Adrenal gland (tissue), 5 donors: ENCODE results near the gene COCH.

Experiments
- CTCF ChIP-seq, 6 experiments: fragments of 450-650 bp in 4 of 6; fragments of 200-600 bp in 2 of 6; sonication (generic) in 1 of 6; IDR thresholded peaks; 1 replicate in 5 of 6; 2 replicates in 1 of 6; pipeline versions ENCODE4 v1.5.1 to v1.8.0; 2016 to 2021; ENCODE audit warnings: antibody characterized with exemption in 6 of 6, mild to moderate bottlenecking in 2 of 6, moderate library complexity in 1 of 6
- POLR2A ChIP-seq, 2 donors: fragments of 450-650 bp; IDR thresholded peaks; one replicate each; pipeline ENCODE4 v1.6.1; 2017; ENCODE audit warnings: antibody characterized with exemption in 2 of 2, mild to moderate bottlenecking in 2 of 2, moderate library complexity in 1 of 2
- donor health status: DM: no; HTN: no; CAD: no.

- TF ChIP-seq CTCF (IDR thresholded peaks at IDR 0.05) (no peak), POLR2A (IDR thresholded peaks at IDR 0.05) (no peak)
Measured at GRCh38 chr14:30855345-30856037, 18.9 kb upstream of the COCH start.
